Neural progenitor cell (in vitro differentiated cells): ENCODE measurements around the gene CCDC141. TPM values are rescaled to one million over a fixed set of nuclear protein-coding genes. Genes with fewer than 3 reads are reported as not detected.

Experiments
- DNase-seq: peaks from one replicate; pipeline ENCODE4 v3.0.0-alpha.2; 2016; ENCODE audit warnings: low spot score
- H2AFZ ChIP-seq: fragments of 200-600 bp; sonication (generic); replicated peaks from 2 replicates; pipeline ENCODE4 v1.6.1; 2016; ENCODE audit warnings: antibody characterized with exemption
- H3F3A ChIP-seq: fragments of 200-600 bp; sonication (generic); 2 replicates; pipeline ENCODE4 v1.6.1; 2016; ENCODE audit warnings: antibody characterized with exemption, low read depth
- H3K27ac ChIP-seq: fragments of 200-600 bp; sonication (generic); 2 replicates; pipeline ENCODE4 v1.5.1; 2016; ENCODE audit warnings: mild to moderate bottlenecking
- H3K27me3 ChIP-seq: fragments of 200-600 bp; sonication (generic); 2 replicates; pipeline ENCODE4 v1.6.1; 2016; ENCODE audit warnings: mild to moderate bottlenecking, moderate library complexity
- H3K36me3 ChIP-seq: fragments of 200-600 bp; sonication (generic); 2 replicates; pipeline ENCODE4 v1.5.1; 2016
- H3K4me1 ChIP-seq: fragments of 200-600 bp; sonication (generic); 2 replicates; pipeline ENCODE4 v1.6.1; 2016; ENCODE audit warnings: mixed run types
- H3K4me2 ChIP-seq: fragments of 200-600 bp; sonication (generic); 2 replicates; pipeline ENCODE4 v1.6.1; 2016
- H3K4me3 ChIP-seq: fragments of 200-600 bp; sonication (generic); 2 replicates; pipeline ENCODE4 v1.5.1; 2016
- H3K79me2 ChIP-seq: fragments of 200-600 bp; sonication (generic); 2 replicates; pipeline ENCODE4 v1.6.1; 2016; ENCODE audit warnings: low read depth
- H3K9ac ChIP-seq: fragments of 200-600 bp; sonication (generic); 2 replicates; pipeline ENCODE4 v1.6.1; 2016
- H3K9me3 ChIP-seq: fragments of 200-600 bp; sonication (generic); 2 replicates; pipeline ENCODE4 v1.5.1; 2016; ENCODE audit warnings: low read depth
- H4K20me1 ChIP-seq: fragments of 200-600 bp; sonication (generic); 2 replicates; pipeline ENCODE4 v1.6.1; 2016; ENCODE audit warnings: low read depth
- H3K27ac Mint-ChIP-seq: 3 replicates; pipeline ENCODE4 v1.8.0; 2021; ENCODE audit warnings: mixed read lengths
- H3K27me3 Mint-ChIP-seq: 2 replicates; pipeline ENCODE4 v1.8.0; 2022; ENCODE audit warnings: low read depth, mild to moderate bottlenecking, inconsistent platforms, moderate library complexity, mixed read lengths; ENCODE audit not compliant: insufficient read depth
- H3K36me3 Mint-ChIP-seq: 3 replicates; pipeline ENCODE4 v1.8.0; 2021; ENCODE audit warnings: mixed read lengths
- H3K4me1 Mint-ChIP-seq: 3 replicates; pipeline ENCODE4 v1.8.0; 2021; ENCODE audit warnings: mixed read lengths
- H3K4me3 Mint-ChIP-seq: 3 replicates; pipeline ENCODE4 v1.8.0; 2021; ENCODE audit warnings: mild to moderate bottlenecking, moderate library complexity, mixed read lengths
- H3K9me3 Mint-ChIP-seq: 3 replicates; pipeline ENCODE4 v1.8.0; 2020; ENCODE audit warnings: mixed read lengths
- CTCF ChIP-seq: fragments of 200-600 bp; sonication (generic); IDR thresholded peaks from 2 replicates; pipeline ENCODE4 v1.5.1; 2017; ENCODE audit warnings: antibody characterized with exemption, mild to moderate bottlenecking
- EZH2 ChIP-seq: fragments of 200-600 bp; sonication (generic); IDR thresholded peaks from 2 replicates; pipeline ENCODE4 v1.6.1; 2017; ENCODE audit warnings: antibody characterized with exemption, mild to moderate bottlenecking, moderate library complexity
- EZH2phosphoT487 ChIP-seq: fragments of 200-600 bp; sonication (generic); IDR thresholded peaks from 2 replicates; pipeline ENCODE4 v1.6.1; 2017; ENCODE audit warnings: antibody characterized with exemption
- total RNA-seq: library from RNA; depleted of rRNA; stranded (reverse); fragments of >200 nt; gene quantifications from 2 replicates; pipeline ENCODE4 v1.2.3, GENCODE V29; 2015; ENCODE audit warnings: low replicate concordance

CCDC141 gene
- total RNA-seq, 1 donor from 2014 or later: 1.8 TPM

DNA sequence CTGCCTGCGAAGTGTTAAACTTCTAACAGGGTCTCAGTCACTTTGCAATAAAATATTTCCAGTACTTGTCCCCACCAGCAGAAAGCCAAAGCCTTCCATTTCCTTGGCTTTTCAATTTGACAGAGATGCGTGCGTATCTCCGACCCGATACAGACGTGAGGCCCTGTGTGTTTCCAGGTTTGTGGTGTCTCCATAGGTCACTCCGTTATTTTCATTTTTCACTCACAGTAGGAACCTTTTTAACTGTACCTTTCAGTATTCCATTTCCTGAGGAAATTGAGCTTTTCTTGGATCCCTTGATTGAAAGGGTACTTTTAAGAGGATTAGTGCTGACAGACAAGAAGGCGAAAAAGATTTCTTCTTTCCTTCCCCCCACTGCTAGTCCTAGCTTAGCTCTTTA, 126.4 kb downstream of the CCDC141 start:
- peak; percentile 5 for DNase-seq
- no peak overlapping the region for H3K4me3 ChIP-seq
- TF ChIP-seq CTCF: no peak
- no peak for TF ChIP-seq EZH2
- no peak for TF ChIP-seq EZH2phosphoT487
- H2AFZ ChIP-seq: peak overlapping the region; percentile 44
- Mint-ChIP-seq H3K36me3 (peaks cover 2% of the 10 kb centered on the region), H3K27ac (peak overlapping the region; percentile 57), H3K27me3 (peaks cover 4% of the 10 kb centered on the region), H3K4me3 (no peak overlapping the region), H3K9me3 (no peaks in the 10 kb centered on the region), H3K4me1 (peaks cover 7% of the 10 kb centered on the region)
- no peaks in the 10 kb centered on the region for H3F3A ChIP-seq
- H3K9me3 ChIP-seq: no peaks in the 10 kb centered on the region
- H3K36me3 ChIP-seq: no peaks in the 10 kb centered on the region
- no peaks in the 10 kb centered on the region for H3K27me3 ChIP-seq
- H3K4me1 ChIP-seq: peaks cover 17% of the 10 kb centered on the region
- no peak overlapping the region for H3K4me2 ChIP-seq
- H3K79me2 ChIP-seq: no peaks in the 10 kb centered on the region
- no peak overlapping the region for H3K9ac ChIP-seq
- no peaks in the 10 kb centered on the region for H4K20me1 ChIP-seq
- H3K27ac ChIP-seq: no peak overlapping the region

DNA sequence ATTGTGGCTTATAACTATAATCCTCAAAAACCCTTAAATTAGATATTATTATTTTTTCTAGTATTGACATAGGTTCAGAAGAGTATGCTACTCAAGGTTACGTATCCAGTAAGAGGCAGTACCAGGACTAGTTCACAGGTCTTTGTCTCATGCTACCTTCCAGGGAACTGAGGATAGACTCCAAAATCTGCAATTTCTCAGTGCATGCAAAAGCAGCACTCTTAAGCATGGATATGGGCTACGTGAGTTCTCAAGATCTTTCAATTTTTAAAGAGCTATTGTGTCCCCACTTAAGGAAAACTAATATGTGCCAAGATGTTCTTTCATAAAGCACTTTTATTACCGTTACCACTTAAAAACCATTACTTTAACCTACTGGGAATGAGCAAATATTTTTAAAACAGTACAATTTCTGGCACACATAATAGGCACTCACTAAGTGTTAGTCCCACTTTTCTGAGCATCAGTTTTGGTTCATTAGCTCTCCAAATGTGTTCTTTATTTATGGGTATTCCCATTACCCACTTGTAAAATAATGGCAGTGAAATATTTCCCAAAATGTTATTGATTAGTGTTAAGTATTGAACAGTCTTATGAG, 128.9 kb downstream of the CCDC141 start:
- Mint-ChIP-seq H3K4me1 (peaks cover 7% of the 10 kb centered on the region), H3K36me3 (peaks cover 2% of the 10 kb centered on the region), H3K4me3 (no peak overlapping the region), H3K9me3 (no peaks in the 10 kb centered on the region), H3K27ac (no peak overlapping the region), H3K27me3 (no peaks in the 10 kb centered on the region)
- Histone ChIP-seq H4K20me1 (no peaks in the 10 kb centered on the region), H3K4me3 (no peak overlapping the region), H3K4me2 (no peak overlapping the region), H3K4me1 (peaks cover 13% of the 10 kb centered on the region), H2AFZ (peak overlapping the region; percentile 86), H3K9me3 (no peaks in the 10 kb centered on the region), H3K79me2 (no peaks in the 10 kb centered on the region), H3F3A (no peaks in the 10 kb centered on the region), H3K36me3 (no peaks in the 10 kb centered on the region), H3K27ac (no peak overlapping the region), H3K9ac (no peak overlapping the region), H3K27me3 (no peaks in the 10 kb centered on the region)
- TF ChIP-seq EZH2phosphoT487 (no peak), EZH2 (no peak), CTCF (no peak)
- DNase-seq: no peak

DNA sequence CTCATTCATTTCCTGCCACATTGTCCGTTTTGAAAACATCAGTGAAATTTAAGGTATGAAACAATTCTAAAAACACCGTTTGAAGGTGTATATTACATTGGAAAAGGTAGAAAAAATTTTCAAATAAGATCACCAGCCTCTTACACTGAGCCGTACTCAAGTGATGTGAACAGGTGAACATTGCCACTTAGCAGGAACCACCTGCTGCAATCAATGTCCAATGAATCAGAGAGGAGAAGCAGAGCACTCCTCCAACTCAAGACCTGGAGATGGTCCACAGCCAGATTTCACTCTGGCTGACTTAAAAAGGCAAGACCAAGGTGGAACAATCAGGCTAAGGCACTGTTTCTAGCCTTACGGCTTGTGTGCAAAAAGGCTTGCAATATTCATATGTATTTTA, 132.4 kb downstream of the CCDC141 start:
- Histone ChIP-seq H4K20me1 (no peaks in the 10 kb centered on the region), H3K27me3 (no peaks in the 10 kb centered on the region), H3K9me3 (no peaks in the 10 kb centered on the region), H3K4me1 (no peaks in the 10 kb centered on the region), H2AFZ (peak overlapping the region; percentile 3), H3K4me2 (no peak overlapping the region), H3K36me3 (no peaks in the 10 kb centered on the region), H3F3A (no peaks in the 10 kb centered on the region), H3K79me2 (no peaks in the 10 kb centered on the region), H3K9ac (no peak overlapping the region), H3K4me3 (no peak overlapping the region), H3K27ac (no peak overlapping the region)
- DNase-seq: no peak
- no peak overlapping the region for H3K27ac Mint-ChIP-seq
- H3K4me3 Mint-ChIP-seq: no peak overlapping the region
- H3K36me3 Mint-ChIP-seq: no peaks in the 10 kb centered on the region
- TF ChIP-seq EZH2 (no peak), EZH2phosphoT487 (no peak), CTCF (no peak)
- no peaks in the 10 kb centered on the region for H3K9me3 Mint-ChIP-seq
- no peaks in the 10 kb centered on the region for H3K27me3 Mint-ChIP-seq
- peaks cover 6% of the 10 kb centered on the region for H3K4me1 Mint-ChIP-seq
